IMR-90 (cell line): Measurements from ENCODE around the gene BEST1. TPM values are rescaled to one million over a fixed set of nuclear protein-coding genes. Genes with fewer than 3 reads are reported as not detected.

Source experiments
- ATAC-seq: fragments of 200-7000 bp; cut with Tn5 transposase; 2 replicates; pipeline ENCODE4 v1.9.1; 2020; ENCODE audit warnings: low read depth, mild to moderate bottlenecking, moderate library complexity
- BruUV-seq: library from RNA; stranded (reverse); fragments of 400-500 nt; replicated peaks from 2 replicates; lab custom pipeline; 2021; lab: Mats Ljungman, UMichigan
- CTCF ChIA-PET: fragments of 300-600 bp; formaldehyde crosslinking; extraction: SDS; loops from one replicate; lab custom pipeline; 2021; ENCODE audit warnings: antibody characterized with exemption; lab: Yijun Ruan, JAX
- POLR2A ChIA-PET: fragments of 300-600 bp; sonication (Branson Sonifier 250); formaldehyde crosslinking; loops from one replicate; lab custom pipeline; 2022; ENCODE audit warnings: antibody characterized with exemption; ENCODE audit not compliant: unreplicated experiment; lab: Charles Lee
- DNase-seq: peaks from one replicate; pipeline ENCODE4 v3.0.0; 2013
- H2AFZ ChIP-seq: replicated peaks from 2 replicates; pipeline ENCODE3; 2013; ENCODE audit warnings: low read length, mild to moderate bottlenecking; ENCODE audit not compliant: poor library complexity
- H2AK5ac ChIP-seq: 2 replicates; pipeline ENCODE4 v1.6.1; 2013; ENCODE audit warnings: low read depth, low read length, inconsistent platforms
- H2AK9ac ChIP-seq: replicated peaks from 2 replicates; pipeline ENCODE3; 2013; ENCODE audit warnings: mild to moderate bottlenecking, low read depth, low read length, moderate library complexity; ENCODE audit not compliant: poor library complexity
- H2BK120ac ChIP-seq: 2 replicates; pipeline ENCODE4 v1.6.1; 2013; ENCODE audit warnings: low read depth, low read length, inconsistent platforms
- H2BK15ac ChIP-seq: 3 replicates; pipeline ENCODE4 v1.6.1; 2013; ENCODE audit warnings: low read depth, low read length, inconsistent platforms
- H2BK20ac ChIP-seq: 2 replicates; pipeline ENCODE4 v1.6.1; 2013; ENCODE audit warnings: low read depth, mild to moderate bottlenecking, inconsistent platforms, low read length, moderate library complexity
- H2BK5ac ChIP-seq: 2 replicates; pipeline ENCODE4 v1.6.1; 2013; ENCODE audit warnings: mild to moderate bottlenecking, low read depth, low read length, inconsistent platforms; ENCODE audit not compliant: poor library complexity, severe bottlenecking
- H3K14ac ChIP-seq: replicated peaks from 2 replicates; pipeline ENCODE4 v1.6.1; 2013; ENCODE audit warnings: low read depth, low read length, inconsistent platforms
- H3K18ac ChIP-seq: 2 replicates; pipeline ENCODE4 v1.6.1; 2013; ENCODE audit warnings: low read depth, low read length, control low read depth
- H3K23ac ChIP-seq: 2 replicates; pipeline ENCODE4 v1.6.1; 2013; ENCODE audit warnings: low read depth, low read length, inconsistent platforms
- H3K27ac ChIP-seq: 2 replicates; pipeline ENCODE4 v1.5.1; 2013; ENCODE audit warnings: mild to moderate bottlenecking, control low read depth, low read length; ENCODE audit not compliant: insufficient read depth
- H3K27me3 ChIP-seq: 2 replicates; pipeline ENCODE4 v1.6.1; 2013; ENCODE audit warnings: low read length; ENCODE audit not compliant: control insufficient read depth, insufficient read depth
- H3K36me3 ChIP-seq: 2 replicates; pipeline ENCODE4 v1.6.1; 2013; ENCODE audit warnings: low read length, mixed read lengths; ENCODE audit not compliant: control insufficient read depth, insufficient read depth
- H3K4ac ChIP-seq: 2 replicates; pipeline ENCODE4 v1.6.1; 2013; ENCODE audit warnings: low read depth, low read length, inconsistent platforms
- H3K4me1 ChIP-seq: 2 replicates; pipeline ENCODE4 v1.6.1; 2013; ENCODE audit warnings: low read length, mixed read lengths; ENCODE audit not compliant: control insufficient read depth, insufficient read depth
- H3K4me2 ChIP-seq: 2 replicates; pipeline ENCODE4 v1.6.1; 2013; ENCODE audit warnings: low read depth, mild to moderate bottlenecking, control low read depth, low read length, moderate library complexity
- H3K4me3 ChIP-seq: 2 replicates; pipeline ENCODE4 v1.5.1; 2013; ENCODE audit warnings: low read depth, mild to moderate bottlenecking, control low read depth, low read length, moderate library complexity; ENCODE audit not compliant: insufficient read depth
- H3K56ac ChIP-seq: 2 replicates; pipeline ENCODE4 v1.6.1; 2013; ENCODE audit warnings: low read length, inconsistent platforms; ENCODE audit not compliant: insufficient read depth; ENCODE audit errors: extremely low read depth
- H3K79me1 ChIP-seq, 2 experiments: 2 replicates each; pipeline ENCODE4 v1.6.1; 2013; ENCODE audit warnings: low read length in 2 of 2, inconsistent platforms in 1 of 2, low read depth in 1 of 2
- H3K9ac ChIP-seq: 2 replicates; pipeline ENCODE4 v1.6.1; 2013; ENCODE audit warnings: low read depth, low read length, control low read depth
- H3K9me1 ChIP-seq: 2 replicates; pipeline ENCODE4 v1.6.1; 2013; ENCODE audit warnings: low read length, inconsistent platforms; ENCODE audit not compliant: insufficient read depth
- H3K9me3 ChIP-seq: 2 replicates; pipeline ENCODE4 v1.6.1; 2013; ENCODE audit warnings: low read length; ENCODE audit not compliant: control insufficient read depth, insufficient read depth
- H4K20me1 ChIP-seq: 2 replicates; pipeline ENCODE4 v1.6.1; 2013; ENCODE audit warnings: low read length, inconsistent platforms; ENCODE audit not compliant: insufficient read depth
- H4K5ac ChIP-seq: 2 replicates; pipeline ENCODE4 v1.6.1; 2013; ENCODE audit warnings: mild to moderate bottlenecking, low read depth, low read length, control low read depth
- H4K8ac ChIP-seq, 2 experiments: 2 replicates each; pipeline ENCODE4 v1.6.1; 2013; ENCODE audit warnings: low read depth in 2 of 2, low read length in 2 of 2, control low read depth in 1 of 2, inconsistent platforms in 1 of 2
- H4K91ac ChIP-seq: 2 replicates; pipeline ENCODE4 v1.6.1; 2013; ENCODE audit warnings: low read depth, low read length, inconsistent platforms; ENCODE audit not compliant: insufficient read depth
- BHLHE40 ChIP-seq: fragments of 150-350 bp; IDR thresholded peaks from 2 replicates; pipeline ENCODE4 v1.6.1; 2016; ENCODE audit warnings: mild to moderate bottlenecking, low read depth, low read length
- CHD1 ChIP-seq: IDR thresholded peaks from 2 replicates; pipeline ENCODE4 v1.6.1; 2012; ENCODE audit warnings: low read depth, low read length, improper control_type of control experiment
- ELK1 ChIP-seq: fragments of 150-350 bp; IDR thresholded peaks from 2 replicates; pipeline ENCODE4 v1.6.1; 2016; ENCODE audit warnings: low read depth, mild to moderate bottlenecking, low read length, moderate library complexity, borderline replicate concordance
- FOS ChIP-seq: fragments of 150-350 bp; IDR thresholded peaks from 2 replicates; pipeline ENCODE4 v1.6.1; 2016; ENCODE audit warnings: low read depth, low read length
- MAFK ChIP-seq: IDR thresholded peaks from 2 replicates; pipeline ENCODE4 v1.6.1; 2012; ENCODE audit warnings: low read depth, low read length, improper control_type of control experiment
- MAZ ChIP-seq: IDR thresholded peaks from 2 replicates; pipeline ENCODE4 v1.6.1; 2012; ENCODE audit warnings: low read depth, mild to moderate bottlenecking, low read length, improper control_type of control experiment, moderate library complexity, borderline replicate concordance
- MXI1 ChIP-seq: IDR thresholded peaks from 2 replicates; pipeline ENCODE4 v1.6.1; 2012; ENCODE audit warnings: low read depth, mild to moderate bottlenecking, low read length, moderate library complexity, borderline replicate concordance
- NFE2L2 ChIP-seq: fragments of 150-350 bp; IDR thresholded peaks from 2 replicates; pipeline ENCODE4 v1.6.1; 2016; ENCODE audit warnings: low read depth, mild to moderate bottlenecking, low read length
- POLR2A ChIP-seq: IDR thresholded peaks from 2 replicates; pipeline ENCODE4 v1.6.1; 2012; ENCODE audit warnings: mild to moderate bottlenecking, low read depth, low read length
- RAD21 ChIP-seq: IDR thresholded peaks from 2 replicates; pipeline ENCODE4 v1.6.1; 2012; ENCODE audit warnings: low read length, improper control_type of control experiment
- RCOR1 ChIP-seq: IDR thresholded peaks from 2 replicates; pipeline ENCODE4 v1.6.1; 2012; ENCODE audit warnings: mild to moderate bottlenecking, low read length, improper control_type of control experiment; ENCODE audit not compliant: insufficient replicate concordance
- RFX5 ChIP-seq: IDR thresholded peaks from 2 replicates; pipeline ENCODE4 v1.8.0; 2012; ENCODE audit warnings: low read depth, mild to moderate bottlenecking, low read length, moderate library complexity
- SMC3 ChIP-seq: fragments of 150-350 bp; IDR thresholded peaks from 2 replicates; pipeline ENCODE4 v1.6.1; 2016; ENCODE audit warnings: low read depth, mild to moderate bottlenecking, antibody characterized with exemption, low read length, moderate library complexity
- WGBS, 2 experiments: methylation state at CpG; one replicate each; pipeline versions ENCODE4 v1.1.5 to v1.1.7; 2013; ENCODE audit warnings: missing lambda C conversion rate in 2 of 2; ENCODE audit not compliant: insufficient read length in 1 of 2; ENCODE audit errors: extremely low coverage in 2 of 2; 5-methylcytosine and 5-hydroxymethylcytosine counted together
- dilution Hi-C: fragments of 300-500 bp; cut with HindIII; formaldehyde crosslinking; loops from one replicate; pipeline ENCODE4 v1.14.3; 2018; ENCODE audit warnings: low sequenced_read_pairs; ENCODE audit not compliant: unreplicated experiment
- in situ Hi-C: fragments of 300-500 bp; cut with MboI; formaldehyde crosslinking; loops from 3 replicates; pipeline ENCODE4 v1.14.3; 2019; ENCODE audit warnings: low sequenced_read_pairs, inconsistent platforms, mixed read lengths
- intact Hi-C: fragments of 100-400 bp; cut with micrococcal nuclease; formaldehyde crosslinking; loops from 2 replicates; pipeline ENCODE4 v1.10.0; 2022
- polyA plus RNA-seq, 3 experiments: library from polyadenylated mRNA; depleted of rRNA; stranded (reverse); fragments of >200 nt; gene quantifications; 2 replicates each; pipeline ENCODE4 v1.2.3, GENCODE V29; 2012; ENCODE audit warnings: low replicate concordance in 1 of 3
- total RNA-seq: library from RNA; depleted of rRNA; stranded (reverse); fragments of >200 nt; gene quantifications from 2 replicates; pipeline ENCODE4 v1.2.3, GENCODE V29; 2012

Gene BEST1
- total and polyA plus RNA-seq, 2 of the 4 experiments (the other 2 are of a cell fraction): 0.90 to 1.4 TPM

GRCh38 chr11:61903845-61904244, 46.3 kb upstream of the BEST1 start:
- Histone ChIP-seq H4K20me1 (no peaks in the 10 kb centered on the region), H2AK9ac (no peak overlapping the region), H4K5ac (no peak overlapping the region), H2BK15ac (no peak overlapping the region), H3K9ac (no peak overlapping the region), H3K27me3 (no peaks in the 10 kb centered on the region), H3K4me1 (no peaks in the 10 kb centered on the region), H2AK5ac (no peak overlapping the region), H3K9me1 (no peaks in the 10 kb centered on the region), H3K79me1 (no peaks in the 10 kb centered on the region), H2BK120ac (no peak overlapping the region), H3K9me3 (no peaks in the 10 kb centered on the region), H3K23ac (no peak overlapping the region), H3K18ac (no peak overlapping the region), H3K36me3 (peaks cover 1% of the 10 kb centered on the region; the same call in 1 of the 2 replicates), H2BK5ac (no peak overlapping the region), H4K91ac (no peak overlapping the region), H4K8ac (no peak overlapping the region), H3K4me3 (no peak overlapping the region), H3K4ac (no peak overlapping the region), H3K4me2 (no peak overlapping the region), H3K14ac (no peak overlapping the region), H3K27ac (no peak overlapping the region), H2AFZ (no peak overlapping the region), H3K56ac (no peak overlapping the region), H2BK20ac (no peak overlapping the region)
- no TSS peak for BruUV-seq
- intact Hi-C loops: no loop called here
- ChIA-PET POLR2A (no interaction called here), CTCF (interaction anchor here (3.7 kb wide), 1 partner anchor 178 kb away, joined by 13 read pairs; no protein-coding TSS in a partner anchor)
- ATAC-seq: no peak
- in situ Hi-C loops: no loop called here
- no peak for DNase-seq
- dilution Hi-C loops: no loop called here
- no peak for TF ChIP-seq RAD21
- TF ChIP-seq POLR2A: no peak
- no peak for TF ChIP-seq FOS
- TF ChIP-seq ELK1: no peak
- no peak for TF ChIP-seq MAZ
- TF ChIP-seq MAFK: no peak
- TF ChIP-seq BHLHE40: no peak
- no peak for TF ChIP-seq SMC3
- TF ChIP-seq NFE2L2: no peak
- no peak for TF ChIP-seq MXI1
- TF ChIP-seq RCOR1: no peak
- no peak for TF ChIP-seq CHD1
- no peak for TF ChIP-seq RFX5
- WGBS, 2 experiments: 100% methylated on average over 1 of the region's 3 CpGs; no CpG with 5 or more reads in 1 of the 2 experiments
